Measurements from ENCODE around the gene GOLGA8Q. TPM values are rescaled to one million over a fixed set of nuclear protein-coding genes. Genes with fewer than 3 reads are reported as not detected.
A peak's percentile ranks its signal among the peaks of the same experiment; 100 is the strongest.
"Not testable (repeated sequence)": the region's sequence is repeated elsewhere in the genome, so short reads cannot be mapped to it uniquely, and the experiment has no call there.

The GOLGA8Q gene
- 1 to 10 TPM in 1 of 2 donors, under 1 TPM in 1; 0.67 to 1.3 TPM for total RNA-seq
- long read RNA-seq, donor 1, partial matches to known transcripts, result 1 of 1 reads
- long read RNA-seq, donor 1, other reads (novel, unspliced or antisense), result 0 of 1 reads
- long read RNA-seq, donor 2, result 0 reads

GRCh38 chr15:30551750-30552149 is at the start of gene GOLGA8Q:
TSS of gene GOLGA8Q (plus strand) at chr15:30552050. CDS start at chr15:30552078, 28 bp downstream.
- DNase-seq (ENCODE audit: low spot score); intact Hi-C loops (cut with DNase I): not testable (repeated sequence)

GRCh38 chr15:30502904-30503781 is 48.7 kb upstream of the GOLGA8Q start:
- DNase-seq (ENCODE audit: low spot score); intact Hi-C loops (cut with DNase I): not testable (repeated sequence)

GRCh38 chr15:30504162-30504843 is 47.5 kb upstream of the GOLGA8Q start:
- DNase-seq (ENCODE audit: low spot score); intact Hi-C loops (cut with DNase I): not testable (repeated sequence)

GRCh38 chr15:30514545-30514944 is 37.3 kb upstream of the GOLGA8Q start:
- intact Hi-C loops (cut with DNase I); DNase-seq (ENCODE audit: low spot score): not testable (repeated sequence)

- intact Hi-C loops (cut with DNase I), result not testable (repeated sequence)
- peak; percentile 43 for DNase-seq (ENCODE audit: low spot score)
Measured at GRCh38 chr15:30523453-30524243, 28.2 kb upstream of the GOLGA8Q start.

- intact Hi-C loops (cut with DNase I), result not testable (repeated sequence)
- DNase-seq (ENCODE audit: low spot score), result peak; percentile 57
Measured at GRCh38 chr15:30525912-30526311, 25.9 kb upstream of the GOLGA8Q start.

- DNase-seq (ENCODE audit: low spot score); intact Hi-C loops (cut with DNase I): not testable (repeated sequence)
Measured at GRCh38 chr15:30529049-30529448, 22.8 kb upstream of the GOLGA8Q start.

- DNase-seq (ENCODE audit: low spot score); intact Hi-C loops (cut with DNase I): not testable (repeated sequence)
Measured at GRCh38 chr15:30566949-30567348, 15.1 kb downstream of the GOLGA8Q start.

- DNase-seq (ENCODE audit: low spot score); intact Hi-C loops (cut with DNase I): not testable (repeated sequence)
Measured at GRCh38 chr15:30573012-30573491, 21.2 kb downstream of the GOLGA8Q start.

- intact Hi-C loops (cut with DNase I), result not testable (repeated sequence)
Measured at GRCh38 chr15:30579394-30579970, 27.6 kb downstream of the GOLGA8Q start.

GRCh38 chr15:30580716-30581115 is 28.9 kb downstream of the GOLGA8Q start:
- intact Hi-C loops (cut with DNase I); DNase-seq (ENCODE audit: low spot score): not testable (repeated sequence)

More at GRCh38 chr15:30579394-30579970, 27.6 kb downstream of the GOLGA8Q start:
- DNase-seq (ENCODE audit: low spot score), result not testable (repeated sequence)

GRCh38 chr15:30598953-30599352 is 47.1 kb downstream of the GOLGA8Q start:
- DNase-seq (ENCODE audit: low spot score); intact Hi-C loops (cut with DNase I): not testable (repeated sequence)

GRCh38 chr15:30603796-30604195 is 51.9 kb downstream of the GOLGA8Q start, which contains the start of gene GOLGA8H:
TSS of gene GOLGA8H (plus strand) at chr15:30604028. CDS start at chr15:30604126, 98 bp downstream.
- intact Hi-C loops (cut with DNase I), result not testable (repeated sequence)

More at GRCh38 chr15:30603796-30604195, 51.9 kb downstream of the GOLGA8Q start, which contains the start of gene GOLGA8H:
- DNase-seq (ENCODE audit: low spot score), result not testable (repeated sequence)

Other genes starting within 250 kb of the GOLGA8Q start
- gene CHRFAM7A, start 158.5 kb upstream of the GOLGA8Q start, total RNA-seq, result 1 to 10 TPM; 5.1 to 8.3 TPM
- 1 to 10 TPM; 3.4 to 8.0 TPM for gene GOLGA8R, start 137.8 kb upstream of the GOLGA8Q start, total RNA-seq
- under 1 TPM; 0.52 to 0.93 TPM for gene GOLGA8H, start 52.0 kb downstream of the GOLGA8Q start, total RNA-seq

All from posterior vena cava (tissue), 2 donors.